HCT116 (cell line): ENCODE measurements around the gene ARHGEF17. TPM values are rescaled to one million over a fixed set of nuclear protein-coding genes. Genes with fewer than 3 reads are reported as not detected.

Source experiments
- ATAC-seq: fragments of 200-7000 bp; cut with Tn5 transposase; 2 replicates; pipeline ENCODE4 v1.9.1; 2020; ENCODE audit warnings: mild to moderate bottlenecking, moderate library complexity
- BruUV-seq: library from RNA; stranded (reverse); fragments of 400-500 nt; replicated peaks from 2 replicates; lab custom pipeline; 2021; lab: Mats Ljungman, UMichigan
- CTCF ChIA-PET: fragments of 300-600 bp; sonication (Branson Sonifier 250); formaldehyde crosslinking; loops from one replicate; lab custom pipeline; 2021; ENCODE audit warnings: antibody characterized with exemption; lab: Charles Lee
- POLR2A ChIA-PET: fragments of 300-600, 350-600 bp; sonication (Branson Sonifier 250); formaldehyde crosslinking; loops from one replicate; lab custom pipeline; 2021; ENCODE audit warnings: antibody characterized with exemption; lab: Charles Lee
- RAD21 ChIA-PET, 2 experiments: fragments of 300-600 bp; sonication (Branson Sonifier 250); formaldehyde crosslinking; loops; one replicate each; lab custom pipeline; 2023; ENCODE audit warnings: low total read pairs in 2 of 2; ENCODE audit not compliant: uncharacterized antibody in 2 of 2, unreplicated experiment in 2 of 2, low non-redundant PET in 1 of 2; lab: Charles Lee
- DNase-seq: peaks from one replicate; pipeline ENCODE4 v3.0.0-alpha.2; 2010; ENCODE audit warnings: low read depth, low spot score
- H2AFZ ChIP-seq: fragments of 200-600 bp; shearing (Covaris generic), sonication (generic); 2 replicates; pipeline ENCODE4 v1.6.1; 2017; ENCODE audit warnings: low read depth, mixed run types, mixed read lengths, antibody characterized with exemption, low read length; ENCODE audit not compliant: poor library complexity, severe bottlenecking
- H3K27ac ChIP-seq: 2 replicates; pipeline ENCODE4 v1.5.1; 2012; ENCODE audit warnings: low read depth, low read length
- H3K27me3 ChIP-seq: fragments of 200-600 bp; sonication (generic); 2 replicates; pipeline ENCODE4 v1.6.1; 2016; ENCODE audit warnings: mixed run types, low read length, mixed read lengths; ENCODE audit not compliant: insufficient read depth
- H3K36me3 ChIP-seq, 2 experiments: fragments of 200-500 bp in 1 of 2; fragments of 200-600 bp in 1 of 2; sonication (Bioruptor generic) in 1 of 2; sonication (generic) in 1 of 2; 2 replicates each; pipeline versions ENCODE4 v1.5.1 to v1.6.1; 2014 to 2016; ENCODE audit warnings: low read length in 2 of 2, inconsistent platforms in 1 of 2, mixed read lengths in 1 of 2, mixed run types in 1 of 2; ENCODE audit not compliant: insufficient read depth in 2 of 2, control insufficient read depth in 1 of 2
- H3K4me1 ChIP-seq, 2 experiments: fragments of 200-600 bp in 1 of 2; sonication (generic) in 1 of 2; 2 replicates each; pipeline versions ENCODE4 v1.5.1 to v1.6.1; 2012 to 2017; ENCODE audit warnings: low read length in 2 of 2, inconsistent platforms in 1 of 2, mild to moderate bottlenecking in 1 of 2, mixed read lengths in 1 of 2, mixed run types in 1 of 2, moderate library complexity in 1 of 2; ENCODE audit not compliant: insufficient read depth in 2 of 2, control insufficient read depth in 1 of 2
- H3K4me2 ChIP-seq: fragments of 200-600 bp; sonication (generic); 2 replicates; pipeline ENCODE4 v1.6.1; 2017; ENCODE audit warnings: mixed run types, low read length, mixed read lengths
- H3K4me3 ChIP-seq, 2 experiments: fragments of 200-600 bp in 1 of 2; sonication (generic) in 1 of 2; replicated peaks in 1 of 2; 2 replicates each; pipeline ENCODE4 v1.5.1; 2011 to 2016; ENCODE audit warnings: low read length in 2 of 2, control low read depth in 1 of 2, low read depth in 1 of 2, mild to moderate bottlenecking in 1 of 2, mixed read lengths in 1 of 2, mixed run types in 1 of 2
- H3K79me2 ChIP-seq: fragments of 200-600 bp; sonication (generic); 2 replicates; pipeline ENCODE4 v1.6.1; 2017; ENCODE audit warnings: mild to moderate bottlenecking, mixed run types, low read length, moderate library complexity, mixed read lengths; ENCODE audit not compliant: insufficient read depth
- H3K9ac ChIP-seq: fragments of 200-600 bp; sonication (generic); 2 replicates; pipeline ENCODE4 v1.6.1; 2016; ENCODE audit warnings: low read length, mixed read lengths
- H3K9me2 ChIP-seq: fragments of 200-600 bp; sonication (generic), shearing (Covaris generic); 2 replicates; pipeline ENCODE4 v1.6.1; 2017; ENCODE audit warnings: mixed run types, mild to moderate bottlenecking, moderate library complexity; ENCODE audit not compliant: insufficient read depth
- H3K9me3 ChIP-seq, 2 experiments: fragments of 200-500 bp in 1 of 2; fragments of 200-600 bp in 1 of 2; sonication (Bioruptor generic) in 1 of 2; sonication (generic) in 1 of 2; 2 replicates each; pipeline ENCODE4 v1.6.1; 2014 to 2017; ENCODE audit warnings: low read length in 2 of 2, mixed read lengths in 2 of 2, inconsistent platforms in 1 of 2, low read depth in 1 of 2, mild to moderate bottlenecking in 1 of 2, mixed run types in 1 of 2, moderate library complexity in 1 of 2; ENCODE audit not compliant: control insufficient read depth in 1 of 2, insufficient read depth in 1 of 2
- H4K20me1 ChIP-seq: fragments of 200-600 bp; sonication (generic), shearing (Covaris generic); 2 replicates; pipeline ENCODE4 v1.6.1; 2017; ENCODE audit warnings: mixed run types, mild to moderate bottlenecking, moderate library complexity; ENCODE audit not compliant: insufficient read depth
- EGR1 ChIP-seq: IDR thresholded peaks from 2 replicates; pipeline ENCODE4 v1.6.1; 2012; ENCODE audit warnings: low read depth
- FOSL1 ChIP-seq: IDR thresholded peaks from 2 replicates; pipeline ENCODE4 v1.6.1; 2012; ENCODE audit warnings: low read depth
- JUND ChIP-seq: IDR thresholded peaks from 2 replicates; pipeline ENCODE4 v1.6.1; 2012
- POLR2AphosphoS5 ChIP-seq: IDR thresholded peaks from 2 replicates; pipeline ENCODE4 v1.6.1; 2011; ENCODE audit warnings: mild to moderate bottlenecking, low read depth, low read length, moderate library complexity
- RAD21 ChIP-seq: IDR thresholded peaks from 2 replicates; pipeline ENCODE4 v1.6.1; 2012; ENCODE audit warnings: low read depth, mild to moderate bottlenecking
- SP1 ChIP-seq: IDR thresholded peaks from 2 replicates; pipeline ENCODE4 v1.6.1; 2012; ENCODE audit warnings: low read depth
- SRF ChIP-seq: IDR thresholded peaks from 2 replicates; pipeline ENCODE4 v1.6.1; 2012; ENCODE audit warnings: low read depth
- TCF7L2 ChIP-seq: IDR thresholded peaks from 2 replicates; pipeline ENCODE4 v1.7.0; 2011; ENCODE audit warnings: borderline replicate concordance, inconsistent platforms; ENCODE audit not compliant: insufficient read depth, insufficient read length; ENCODE audit errors: extremely low read depth
- intact Hi-C: fragments of 100-400 bp; cut with micrococcal nuclease; formaldehyde crosslinking; loops from 2 replicates; pipeline ENCODE4 v1.10.0; 2022
- total RNA-seq: library from RNA; stranded (reverse); gene quantifications from one replicate; pipeline ENCODE4 v1.2.1, GENCODE V29; 2021; ENCODE audit not compliant: unreplicated experiment
- TF ChIP-seq, protein P1 (sequence below), 3 experiments: fragments of 200-600 bp in 1 of 3; sonication (generic) in 1 of 3; IDR thresholded peaks in 2 of 3; conservative IDR thresholded peaks in 1 of 3; 2 replicates each; pipeline ENCODE4 v1.5.1; 2012 to 2017; ENCODE audit warnings: low read depth in 2 of 3, low read length in 2 of 3, antibody characterized with exemption in 1 of 3, borderline replicate concordance in 1 of 3, control low read depth in 1 of 3, mild to moderate bottlenecking in 1 of 3, mixed read lengths in 1 of 3, mixed run types in 1 of 3, moderate library complexity in 1 of 3; ENCODE audit not compliant: insufficient read depth in 1 of 3
- TF ChIP-seq, protein P2 (sequence below): IDR thresholded peaks from 2 replicates; pipeline ENCODE4 v1.6.1; 2012; ENCODE audit warnings: low read depth

ARHGEF17 gene
- total RNA-seq, 1 experiment from 2014 or later = 18.2 TPM

- Histone ChIP-seq H3K9me2 (no peaks in the 10 kb centered on the region), H3K27me3 (no peaks in the 10 kb centered on the region), H3K4me2 (no peak overlapping the region), H3K27ac (no peak overlapping the region), H3K36me3 (no peaks in the 10 kb centered on the region; a peak in 1 of 4 replicates), H3K79me2 (peaks cover 12% of the 10 kb centered on the region), H3K4me3 (no peak overlapping the region), H4K20me1 (no peaks in the 10 kb centered on the region; the same call in 1 of the 2 replicates), H3K4me1 (peaks cover 6 to 18% of the 10 kb centered on the region in 2 experiments; a peak in 3 of 4 replicates), H2AFZ (no peak overlapping the region), H3K9ac (no peak overlapping the region), H3K9me3 (no peaks in the 10 kb centered on the region)
- TF ChIP-seq SRF (no peak), EGR1 (no peak), FOSL1 (no peak), TCF7L2 (no peak)
- TF ChIP-seq, protein P1, sequence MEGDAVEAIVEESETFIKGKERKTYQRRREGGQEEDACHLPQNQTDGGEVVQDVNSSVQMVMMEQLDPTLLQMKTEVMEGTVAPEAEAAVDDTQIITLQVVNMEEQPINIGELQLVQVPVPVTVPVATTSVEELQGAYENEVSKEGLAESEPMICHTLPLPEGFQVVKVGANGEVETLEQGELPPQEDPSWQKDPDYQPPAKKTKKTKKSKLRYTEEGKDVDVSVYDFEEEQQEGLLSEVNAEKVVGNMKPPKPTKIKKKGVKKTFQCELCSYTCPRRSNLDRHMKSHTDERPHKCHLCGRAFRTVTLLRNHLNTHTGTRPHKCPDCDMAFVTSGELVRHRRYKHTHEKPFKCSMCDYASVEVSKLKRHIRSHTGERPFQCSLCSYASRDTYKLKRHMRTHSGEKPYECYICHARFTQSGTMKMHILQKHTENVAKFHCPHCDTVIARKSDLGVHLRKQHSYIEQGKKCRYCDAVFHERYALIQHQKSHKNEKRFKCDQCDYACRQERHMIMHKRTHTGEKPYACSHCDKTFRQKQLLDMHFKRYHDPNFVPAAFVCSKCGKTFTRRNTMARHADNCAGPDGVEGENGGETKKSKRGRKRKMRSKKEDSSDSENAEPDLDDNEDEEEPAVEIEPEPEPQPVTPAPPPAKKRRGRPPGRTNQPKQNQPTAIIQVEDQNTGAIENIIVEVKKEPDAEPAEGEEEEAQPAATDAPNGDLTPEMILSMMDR (IDR thresholded peaks at IDR 0.05 in 2 of 3, conservative IDR thresholded peaks at IDR 0.05 in 1 of 3; ENCODE audit: borderline replicate concordance in 1 of 3, insufficient read depth in 1 of 3, low read depth in 2 of 3, low read length in 2 of 3) = peak; percentile 6 to 47 (median 39); a peak in 4 of 6 replicates
- no TSS peak for BruUV-seq
- ChIA-PET CTCF (interaction anchor here (1.1 to 1.5 kb wide), 4 partner anchors 12 to 83 kb away, joined by 3 to 6 read pairs (median 4); no protein-coding TSS in a partner anchor), RAD21 (no interaction called here), POLR2A (interaction anchor here (1.0 kb wide), 1 partner anchor 11 kb away, joined by 5 read pairs; no protein-coding TSS in a partner anchor)
- ATAC-seq (peak; percentile 30), DNase-seq (peak; percentile 21)
- intact Hi-C loops = no loop called here
Measured at GRCh38 chr11:73372375-73372993, 64.4 kb downstream of the ARHGEF17 start.

GRCh38 chr11:73374151-73374550, 66.1 kb downstream of the ARHGEF17 start:
- ChIA-PET POLR2A (no interaction called here), RAD21 (no interaction called here), CTCF (interaction anchor here (0.8 to 1.5 kb wide), 2 partner anchors 14 to 23 kb away, joined by 4 to 5 read pairs; no protein-coding TSS in a partner anchor)
- no peaks in the 10 kb centered on the region for H3K9me2 ChIP-seq
- peaks cover 6 to 27% of the 10 kb centered on the region in 2 experiments; a peak in 3 of 4 replicates for H3K4me1 ChIP-seq
- DNase-seq = no peak
- no peak overlapping the region for H3K4me3 ChIP-seq
- no peaks in the 10 kb centered on the region for H3K9me3 ChIP-seq
- H3K4me2 ChIP-seq = no peak overlapping the region
- peaks cover 29% of the 10 kb centered on the region for H3K79me2 ChIP-seq
- intact Hi-C loops = no loop called here
- no peaks in the 10 kb centered on the region for H3K27me3 ChIP-seq
- H4K20me1 ChIP-seq = no peaks in the 10 kb centered on the region; the same call in 1 of the 2 replicates
- peaks cover 0 to 7% of the 10 kb centered on the region in 2 experiments; a peak in 1 of 4 replicates for H3K36me3 ChIP-seq
- H2AFZ ChIP-seq = no peak overlapping the region
- no peak for ATAC-seq
- no TSS peak for BruUV-seq
- H3K27ac ChIP-seq = no peak overlapping the region
- no peak overlapping the region for H3K9ac ChIP-seq
- TF ChIP-seq EGR1 (no peak), POLR2AphosphoS5 (no peak), JUND (no peak), SP1 (no peak), RAD21 (no peak)
- TF ChIP-seq, protein P1 (IDR thresholded peaks at IDR 0.05 in 2 of 3, conservative IDR thresholded peaks at IDR 0.05 in 1 of 3; ENCODE audit: borderline replicate concordance in 1 of 3, insufficient read depth in 1 of 3, low read depth in 2 of 3, low read length in 2 of 3) = no peak
- TF ChIP-seq, protein P2, sequence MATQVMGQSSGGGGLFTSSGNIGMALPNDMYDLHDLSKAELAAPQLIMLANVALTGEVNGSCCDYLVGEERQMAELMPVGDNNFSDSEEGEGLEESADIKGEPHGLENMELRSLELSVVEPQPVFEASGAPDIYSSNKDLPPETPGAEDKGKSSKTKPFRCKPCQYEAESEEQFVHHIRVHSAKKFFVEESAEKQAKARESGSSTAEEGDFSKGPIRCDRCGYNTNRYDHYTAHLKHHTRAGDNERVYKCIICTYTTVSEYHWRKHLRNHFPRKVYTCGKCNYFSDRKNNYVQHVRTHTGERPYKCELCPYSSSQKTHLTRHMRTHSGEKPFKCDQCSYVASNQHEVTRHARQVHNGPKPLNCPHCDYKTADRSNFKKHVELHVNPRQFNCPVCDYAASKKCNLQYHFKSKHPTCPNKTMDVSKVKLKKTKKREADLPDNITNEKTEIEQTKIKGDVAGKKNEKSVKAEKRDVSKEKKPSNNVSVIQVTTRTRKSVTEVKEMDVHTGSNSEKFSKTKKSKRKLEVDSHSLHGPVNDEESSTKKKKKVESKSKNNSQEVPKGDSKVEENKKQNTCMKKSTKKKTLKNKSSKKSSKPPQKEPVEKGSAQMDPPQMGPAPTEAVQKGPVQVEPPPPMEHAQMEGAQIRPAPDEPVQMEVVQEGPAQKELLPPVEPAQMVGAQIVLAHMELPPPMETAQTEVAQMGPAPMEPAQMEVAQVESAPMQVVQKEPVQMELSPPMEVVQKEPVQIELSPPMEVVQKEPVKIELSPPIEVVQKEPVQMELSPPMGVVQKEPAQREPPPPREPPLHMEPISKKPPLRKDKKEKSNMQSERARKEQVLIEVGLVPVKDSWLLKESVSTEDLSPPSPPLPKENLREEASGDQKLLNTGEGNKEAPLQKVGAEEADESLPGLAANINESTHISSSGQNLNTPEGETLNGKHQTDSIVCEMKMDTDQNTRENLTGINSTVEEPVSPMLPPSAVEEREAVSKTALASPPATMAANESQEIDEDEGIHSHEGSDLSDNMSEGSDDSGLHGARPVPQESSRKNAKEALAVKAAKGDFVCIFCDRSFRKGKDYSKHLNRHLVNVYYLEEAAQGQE = no peak
